NOMO-1 treated with DMSO at 0.1 percent for 48 hours (cell line): ENCODE data around the gene NRCAM.
A peak's percentile ranks its signal among the peaks of the same experiment; 100 is the strongest.

Source experiments
- DNase-seq: peaks from one replicate; lab custom pipeline; 2025; ENCODE audit not compliant: unreplicated experiment; lab: John Stamatoyannopoulos, UW

NRCAM gene

DNA sequence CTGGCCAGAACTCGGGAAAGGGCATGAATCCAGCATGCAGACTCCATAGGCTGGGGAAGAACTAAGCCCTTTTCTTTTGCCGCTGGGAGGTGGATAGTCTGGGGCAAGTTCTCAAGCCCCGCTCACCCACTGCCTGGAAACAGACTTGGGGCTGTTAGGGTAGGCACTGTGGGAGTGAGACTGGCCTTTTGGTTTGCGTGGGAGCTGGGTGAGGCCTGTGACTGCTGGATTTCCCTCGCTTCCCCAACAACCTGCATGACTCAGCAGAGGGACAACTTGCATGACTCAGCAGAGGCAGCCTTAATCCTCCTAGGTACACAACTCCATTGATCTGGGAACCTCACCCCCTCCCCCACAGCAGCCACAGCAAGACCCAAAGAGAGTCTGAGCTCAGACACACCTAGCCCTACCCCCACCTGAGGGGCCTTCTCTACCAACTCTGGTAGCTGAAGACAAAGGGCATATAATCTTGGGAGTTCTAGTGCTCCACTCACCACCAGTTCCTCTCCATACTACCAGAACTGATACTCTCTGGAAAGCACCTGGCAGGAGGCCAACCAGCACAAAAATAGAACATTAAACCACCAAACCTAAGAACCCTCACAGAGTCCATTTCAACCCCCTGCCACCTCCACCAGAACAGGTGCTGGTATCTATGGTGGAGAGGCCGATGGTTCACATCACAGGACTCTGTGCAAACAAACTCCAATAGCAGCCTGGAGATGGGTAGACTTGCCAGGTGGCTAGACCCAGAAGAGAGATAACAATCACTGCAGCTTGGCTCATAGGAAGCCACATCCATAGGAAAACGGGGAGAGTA lies 244.6 kb downstream of the NRCAM start:
- no peak for DNase-seq

GRCh38 chr7:108210796-108211195 lies 245.4 kb downstream of the NRCAM start:
- no peak for DNase-seq

DNA sequence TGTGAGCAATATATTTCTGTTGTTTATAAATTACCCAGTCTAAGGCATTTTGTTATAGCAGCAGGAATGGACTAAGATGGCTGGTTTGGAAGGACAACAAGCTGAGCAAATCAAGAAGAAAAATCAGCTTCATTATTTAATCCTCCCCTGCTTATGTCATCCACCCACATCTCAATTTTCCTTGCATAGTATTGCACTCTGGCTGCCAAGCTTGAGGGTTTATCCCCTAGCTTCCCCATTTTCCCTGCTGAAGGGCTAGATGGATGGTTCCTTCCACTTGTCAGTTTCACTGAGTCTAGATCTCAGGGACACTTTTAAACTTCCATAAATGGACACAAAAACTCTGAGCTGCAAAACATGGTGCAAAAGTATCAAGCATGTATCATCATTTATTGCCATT lies 250.9 kb downstream of the NRCAM start:
- DNase-seq = no peak

GRCh38 chr7:108204281-108204796 lies 251.9 kb downstream of the NRCAM start:
- no peak for DNase-seq

GRCh38 chr7:108203537-108203936 lies 252.7 kb downstream of the NRCAM start:
- DNase-seq = no peak

DNA sequence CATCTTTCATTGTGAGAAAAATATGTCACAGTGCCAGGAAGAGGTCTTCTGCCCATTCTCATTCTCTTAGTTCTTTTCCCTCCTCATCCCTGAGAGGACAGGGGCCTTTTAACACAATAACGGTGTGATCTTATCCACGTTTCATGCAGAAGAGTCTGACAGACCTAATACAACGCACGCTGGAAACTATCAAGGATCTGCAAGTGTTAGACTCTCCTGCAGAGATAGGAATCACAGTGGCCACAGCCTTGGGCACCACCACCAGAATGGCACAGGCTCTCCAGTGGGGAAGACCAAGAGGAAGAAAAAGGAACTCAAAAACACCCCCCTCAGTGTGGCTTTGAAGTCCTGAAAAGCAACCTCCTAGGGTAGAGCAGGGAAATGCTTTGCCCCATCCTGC lies 253.5 kb downstream of the NRCAM start:
- no peak for DNase-seq

DNA sequence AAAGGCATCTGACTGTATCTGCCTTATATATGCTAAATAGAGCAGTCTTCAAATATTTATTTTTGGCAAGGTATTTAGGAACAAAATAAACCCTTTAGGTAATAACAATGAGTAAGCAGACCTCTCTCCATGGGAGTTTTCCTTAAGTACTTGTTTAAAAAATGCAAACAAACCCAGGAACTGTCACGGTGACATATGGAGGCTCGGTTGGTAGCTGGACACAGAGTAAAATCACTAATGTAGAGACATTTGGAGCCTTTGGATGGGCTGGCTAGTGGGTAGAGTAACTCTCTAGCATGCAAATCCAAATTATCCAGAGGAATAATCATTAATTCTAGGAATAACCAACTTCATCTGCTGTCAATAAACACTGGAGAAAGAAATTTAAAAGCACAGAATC lies 254.5 kb downstream of the NRCAM start:
- DNase-seq = no peak

DNA sequence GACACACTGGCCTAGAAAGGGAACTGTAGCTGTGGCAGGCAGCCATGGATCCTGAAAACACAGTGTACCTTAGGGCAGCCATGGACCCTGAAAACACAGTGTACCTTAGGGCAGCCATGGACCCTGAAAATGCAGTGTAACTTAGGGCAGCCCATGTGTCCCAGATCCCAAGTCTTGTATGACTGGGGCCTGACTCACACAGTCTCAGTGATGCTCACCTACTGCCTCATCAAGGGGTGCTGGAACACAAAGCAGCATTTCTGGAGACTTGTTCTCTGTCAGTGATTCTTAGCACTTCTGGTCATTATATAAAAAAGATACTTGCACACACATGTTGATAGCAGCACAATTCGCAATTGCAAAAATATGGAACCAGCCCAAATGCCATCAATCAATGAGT lies 255.9 kb downstream of the NRCAM start:
- no peak for DNase-seq

DNA sequence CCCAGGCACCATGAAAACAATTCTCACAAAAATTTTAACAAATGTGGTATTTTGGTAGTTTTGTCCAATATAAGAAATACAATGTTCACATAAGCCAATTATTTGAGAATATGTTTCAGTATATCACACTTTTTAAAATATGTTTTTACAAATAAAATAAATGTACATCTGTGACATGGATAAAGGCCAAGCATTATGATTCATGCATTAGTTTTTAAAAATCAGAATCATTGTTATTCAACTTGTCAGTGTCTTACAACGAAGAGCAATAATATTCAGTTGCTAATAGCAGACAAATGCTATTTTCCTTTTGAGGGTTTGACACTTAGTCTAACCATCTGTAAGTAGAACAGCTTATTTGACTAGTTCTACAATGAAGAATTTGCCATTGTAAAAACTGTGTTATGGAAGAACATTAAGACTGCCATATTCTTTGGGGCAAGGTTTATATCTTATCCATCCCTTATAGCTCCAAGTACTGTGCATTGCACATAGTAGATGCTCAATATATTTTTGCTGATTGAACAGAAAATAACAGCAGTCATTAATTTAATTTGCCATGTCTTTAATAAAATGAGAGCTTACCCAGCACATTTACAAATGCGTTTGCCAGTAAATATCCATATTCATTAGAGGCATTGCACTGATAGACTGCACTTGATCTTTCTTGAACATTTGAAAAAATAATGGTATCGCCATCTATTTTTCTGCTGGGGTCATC lies 258.7 kb downstream of the NRCAM start:
- no peak for DNase-seq

DNA sequence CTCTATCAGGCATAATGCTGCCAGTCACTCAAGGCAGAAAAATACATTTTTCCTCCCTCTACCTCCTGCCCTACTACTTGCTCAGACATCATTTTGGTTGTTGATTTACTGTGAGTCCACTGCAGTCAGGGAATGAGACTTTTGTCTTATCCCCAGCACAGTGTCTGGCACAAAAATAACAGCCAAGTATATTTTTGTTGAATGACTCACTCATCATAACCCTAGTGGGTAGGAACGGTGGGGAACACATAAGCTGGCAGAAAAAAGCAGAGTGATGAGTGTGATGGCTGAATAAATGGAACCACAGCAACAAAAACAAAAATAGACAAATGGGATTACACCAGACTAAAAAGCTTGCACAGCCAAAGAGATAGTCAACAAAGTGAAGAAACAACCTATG lies 260.2 kb downstream of the NRCAM start:
- no peak for DNase-seq

GRCh38 chr7:108193594-108194498 lies 262.4 kb downstream of the NRCAM start:
- no peak for DNase-seq

GRCh38 chr7:108190891-108191290 lies 265.3 kb downstream of the NRCAM start:
- no peak for DNase-seq

GRCh38 chr7:108189733-108190388 lies 266.4 kb downstream of the NRCAM start:
- no peak for DNase-seq

DNA sequence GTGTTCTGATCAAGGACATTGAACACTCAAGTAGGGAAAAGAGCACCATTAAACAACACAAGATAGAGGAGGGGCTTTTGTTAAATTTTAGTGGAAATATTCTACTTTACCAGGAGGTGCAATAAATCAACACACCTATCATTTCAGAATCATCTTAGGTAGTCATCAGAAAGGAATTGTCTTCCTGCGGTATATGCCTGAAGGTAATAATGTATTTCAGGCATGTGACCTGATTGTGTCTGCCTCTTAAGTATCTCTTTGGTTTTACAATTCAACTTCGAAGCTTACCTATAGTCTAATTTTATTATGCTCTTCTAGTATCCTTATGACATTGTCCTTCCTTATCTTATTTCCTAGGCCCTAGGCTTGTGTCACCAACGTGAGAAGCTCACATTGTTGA lies 267.5 kb downstream of the NRCAM start:
- no peak for DNase-seq

DNA sequence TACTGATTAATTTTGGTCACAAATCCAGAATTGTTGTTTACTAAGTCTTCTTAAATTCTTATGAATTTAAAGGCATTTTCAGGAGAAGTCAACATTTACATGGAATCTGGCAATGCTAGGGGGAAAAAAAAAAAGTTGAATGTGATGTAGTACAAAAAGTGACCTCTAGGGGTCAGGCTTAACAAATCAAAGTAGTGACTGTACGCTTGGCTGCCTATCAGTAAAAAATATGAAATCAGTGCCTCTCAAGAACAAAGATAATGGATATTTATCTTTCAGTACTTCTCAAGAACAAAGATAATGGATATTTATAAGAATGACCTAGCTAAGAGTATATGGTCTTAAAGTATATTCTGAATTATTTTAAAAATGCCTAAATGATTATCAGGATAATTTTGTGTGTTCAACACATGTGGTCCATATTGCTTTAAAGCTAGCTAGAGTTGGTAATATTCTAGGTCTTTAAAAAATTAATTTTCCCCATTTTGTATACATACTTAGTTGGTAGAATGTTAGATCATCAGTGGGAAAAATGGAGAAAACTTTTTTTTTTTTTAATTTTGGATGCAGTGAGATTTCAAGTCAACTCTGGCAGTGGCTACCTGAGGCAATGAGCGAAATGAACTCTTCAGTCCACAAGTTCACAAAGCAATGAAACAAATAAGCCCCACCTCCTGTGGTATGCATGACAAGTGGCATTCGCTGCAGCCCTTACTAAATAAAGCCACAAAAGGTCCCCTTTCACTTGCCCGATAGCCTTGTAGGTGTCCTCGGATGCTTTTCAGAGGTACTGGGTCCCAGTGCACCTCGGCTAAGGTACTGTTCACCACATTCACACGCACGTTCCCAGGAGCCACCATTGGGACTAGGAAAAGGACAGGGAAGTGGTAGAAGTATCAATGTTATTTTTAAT lies 274.9 kb downstream of the NRCAM start:
- peak; percentile 4 for DNase-seq

DNA sequence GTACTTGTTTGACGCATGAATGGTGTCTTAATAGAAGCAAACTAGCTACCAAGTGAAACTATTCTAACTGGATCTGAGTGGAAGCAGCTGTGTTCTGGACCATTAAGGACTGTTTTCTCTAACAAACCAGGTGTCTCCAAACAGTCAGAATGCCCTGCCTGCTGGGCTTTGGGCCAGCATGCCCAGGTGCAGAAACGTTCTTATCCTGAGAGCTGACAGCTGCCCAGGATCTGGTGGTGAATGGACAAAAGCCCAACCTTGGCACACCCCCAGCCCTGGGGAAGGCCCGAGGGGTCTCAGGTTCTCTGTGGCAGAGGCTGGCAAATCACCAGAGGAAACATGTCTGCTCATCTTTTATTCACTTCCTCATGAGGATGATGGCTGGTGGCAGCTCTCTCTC lies 277.8 kb downstream of the NRCAM start:
- DNase-seq = no peak

GRCh38 chr7:108171164-108171563 lies 285.1 kb downstream of the NRCAM start:
- no peak for DNase-seq

DNA sequence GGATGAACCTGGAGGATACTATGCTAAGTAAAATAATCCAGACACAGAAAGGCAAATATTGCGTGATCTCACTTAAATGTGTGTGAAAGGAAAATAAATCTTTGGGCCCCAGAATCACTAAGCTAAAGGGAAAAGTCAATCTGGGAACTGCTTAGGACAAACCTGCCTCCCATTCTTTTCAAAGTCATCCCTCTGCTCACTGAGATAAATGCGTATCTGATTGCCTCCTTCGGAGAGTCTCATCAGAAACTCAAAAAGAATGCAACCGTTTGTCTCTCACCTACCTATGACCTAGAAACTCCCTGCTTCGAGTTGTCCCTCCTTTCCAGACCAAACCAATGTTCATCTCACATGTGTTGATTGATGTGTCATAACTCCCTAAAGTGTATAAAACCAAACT lies 286.0 kb downstream of the NRCAM start:
- no peak for DNase-seq

DNA sequence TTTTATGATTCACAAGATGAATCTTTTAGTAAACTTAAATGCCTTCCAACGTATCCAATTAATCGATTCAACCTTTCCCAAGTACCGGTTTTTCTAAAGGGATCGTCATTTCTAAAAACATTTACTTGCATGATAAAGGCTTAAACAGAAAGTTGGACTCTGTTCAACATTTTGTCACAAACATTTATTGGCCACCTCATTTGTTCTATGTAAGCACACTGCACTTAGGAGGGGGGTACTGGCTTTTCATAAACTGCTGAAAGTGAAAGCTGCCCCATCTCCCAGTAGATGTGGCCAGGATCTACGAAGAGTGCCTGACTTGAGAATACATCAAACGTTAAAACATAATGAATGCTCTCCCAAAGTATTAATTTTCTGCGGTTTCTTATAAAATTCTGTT lies 288.8 kb downstream of the NRCAM start:
- no peak for DNase-seq

DNA sequence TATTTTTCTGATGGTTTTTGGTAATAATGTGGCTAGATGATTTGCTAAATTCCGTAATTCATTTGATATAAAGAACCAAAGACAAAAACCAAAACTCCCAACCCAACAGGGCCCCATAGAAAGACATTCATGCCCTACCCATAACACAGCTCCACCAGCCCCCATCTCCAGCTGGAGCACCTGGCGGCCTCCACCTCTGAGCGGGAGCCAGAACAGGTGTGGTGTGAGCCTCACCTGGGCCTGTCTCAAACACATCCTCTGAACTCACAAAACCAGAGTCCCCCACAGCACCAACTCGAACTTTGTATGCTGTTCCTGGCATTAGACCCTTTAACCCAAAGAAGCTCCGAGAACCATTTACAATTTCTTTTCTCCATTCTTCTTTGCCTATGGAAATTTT lies 289.5 kb downstream of the NRCAM start:
- no peak for DNase-seq
